HG03571 (cell line): ENCODE results near the gene FARP2.
"Not testable (repeated sequence)": the region's sequence is repeated elsewhere in the genome, so short reads cannot be mapped to it uniquely, and the experiment has no call there.

Source experiments
- ATAC-seq: cut with Tn5 transposase; IDR thresholded peaks from one replicate; pipeline ENCODE4 v1.9.1; 2021; ENCODE audit not compliant: unreplicated experiment

Gene FARP2

DNA sequence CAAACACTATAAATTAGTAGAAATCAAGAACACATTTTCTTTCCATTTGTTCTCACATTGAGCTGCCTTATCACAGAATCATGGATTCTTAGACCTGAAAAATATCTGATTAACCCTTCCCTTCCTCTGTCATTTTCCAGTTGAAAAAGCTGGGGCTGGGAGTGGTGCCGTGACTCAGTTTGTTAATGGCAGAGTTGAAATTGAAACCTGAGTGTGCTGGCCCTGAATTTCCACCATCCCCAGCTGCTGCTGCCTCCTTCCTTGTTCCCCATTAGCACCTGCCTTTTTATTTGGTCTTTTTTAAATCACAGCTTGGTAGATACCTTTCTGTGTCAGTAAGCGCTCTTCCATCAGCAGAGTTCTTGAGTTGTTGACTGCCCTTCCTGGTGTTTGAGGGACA is 10.6 kb downstream of the FARP2 start:
- ATAC-seq: no peak

DNA sequence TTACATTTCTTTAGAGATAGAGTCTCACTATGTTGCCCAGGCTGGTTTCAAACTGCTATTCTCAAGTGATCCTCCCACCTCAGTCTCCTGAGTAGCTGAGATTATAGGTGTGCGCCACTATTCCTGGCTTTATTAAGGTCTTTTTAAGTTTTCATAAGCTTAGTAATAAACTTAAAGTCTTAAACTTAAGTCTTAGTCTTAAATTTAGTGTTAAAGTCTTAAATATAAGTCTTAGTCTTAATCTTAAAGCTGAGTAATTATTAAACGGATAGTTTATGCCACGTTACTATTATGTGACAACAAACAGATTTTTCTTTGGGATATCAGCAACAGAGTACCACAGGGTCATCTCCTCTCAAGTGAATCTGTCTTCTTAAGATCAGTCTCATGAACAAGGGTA is 12.6 kb downstream of the FARP2 start:
- no peak for ATAC-seq

DNA sequence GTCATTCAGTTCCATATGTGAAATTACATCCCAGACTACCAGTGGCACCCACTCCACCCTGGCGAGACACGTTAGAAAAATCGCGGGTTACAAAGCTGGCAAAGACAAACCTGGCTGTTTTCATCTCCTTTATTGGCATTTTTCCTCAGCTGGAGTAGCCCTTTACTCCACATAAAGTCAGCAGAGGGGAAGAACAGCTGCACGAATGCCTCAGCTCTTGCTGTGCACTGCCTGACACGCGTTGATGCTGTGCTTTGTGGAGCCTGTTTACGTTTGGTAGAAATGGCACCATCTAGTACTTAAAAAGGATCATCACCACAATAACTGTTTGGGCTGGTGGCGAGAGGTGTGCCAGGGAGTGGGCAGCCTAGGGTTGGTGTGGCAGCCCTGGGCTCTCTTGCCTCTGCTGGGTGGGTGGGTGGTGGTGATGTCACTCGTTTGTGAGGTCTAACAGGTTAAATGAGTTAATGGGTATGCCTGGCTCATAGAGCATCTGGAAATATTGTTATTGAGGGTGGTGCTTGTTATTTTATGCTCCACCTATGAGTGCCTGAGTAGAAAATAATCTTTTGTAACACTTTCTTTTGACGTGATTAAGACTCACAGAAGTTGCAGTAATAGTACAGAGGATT is 16.4 kb downstream of the FARP2 start:
- no peak for ATAC-seq

DNA sequence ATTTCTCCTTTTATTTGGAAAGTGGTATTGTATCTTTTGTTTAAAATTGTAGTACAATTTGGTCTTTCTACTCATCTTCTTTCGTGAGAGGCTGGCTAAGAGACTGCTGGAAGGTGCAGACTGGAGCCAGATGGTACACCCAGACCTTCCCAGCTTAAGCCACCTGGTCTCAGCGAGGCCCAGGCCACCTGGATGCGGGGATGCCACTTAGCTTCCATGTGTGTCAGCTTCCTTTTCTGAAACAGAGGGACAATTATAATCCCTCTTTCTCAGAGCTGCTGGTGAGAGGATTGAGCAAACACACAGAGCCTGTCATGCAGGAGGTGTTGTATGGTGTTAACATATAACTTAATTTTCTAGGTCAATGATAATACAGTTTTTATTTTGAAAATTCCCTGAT is 17.4 kb downstream of the FARP2 start:
- ATAC-seq: no peak

DNA sequence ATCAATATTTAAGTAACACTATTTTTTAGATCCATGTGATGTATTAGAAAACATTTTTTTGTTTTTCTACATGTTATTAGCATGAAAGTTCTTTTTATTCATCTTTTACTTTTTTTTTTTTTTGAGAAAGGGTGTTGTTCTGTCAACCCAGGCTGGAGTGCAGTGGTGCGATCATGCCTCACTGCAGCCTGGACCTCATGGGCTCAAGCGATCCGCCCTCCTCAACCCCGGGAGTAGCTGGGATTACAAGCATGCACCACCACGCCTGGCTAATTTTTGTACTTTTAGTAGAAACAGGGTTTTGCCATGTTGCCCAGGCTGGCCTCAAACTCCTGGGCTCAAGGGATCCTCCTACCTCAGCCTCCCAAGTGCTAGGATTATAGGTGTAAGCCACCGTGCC is 17.8 kb downstream of the FARP2 start:
- ATAC-seq: not testable (repeated sequence)

DNA sequence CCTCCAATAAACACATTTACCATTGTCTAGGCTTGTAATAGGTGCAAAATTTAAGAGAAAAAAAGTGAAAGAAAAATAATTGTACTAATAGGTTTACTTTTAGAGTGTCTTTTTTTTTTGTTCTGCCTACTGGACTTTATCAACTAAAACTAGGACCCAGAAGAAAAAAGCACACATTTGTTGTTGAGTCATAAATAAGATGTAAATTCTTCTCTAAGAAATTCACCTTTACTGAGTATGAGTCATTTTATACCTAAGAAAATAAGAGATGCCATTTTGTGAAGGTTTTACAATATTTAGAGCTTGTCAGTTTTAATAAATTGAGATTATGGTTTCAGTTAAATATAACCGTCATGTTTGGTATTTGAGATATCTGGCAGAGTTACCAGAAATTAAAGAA is 19.2 kb downstream of the FARP2 start:
- no peak for ATAC-seq

DNA sequence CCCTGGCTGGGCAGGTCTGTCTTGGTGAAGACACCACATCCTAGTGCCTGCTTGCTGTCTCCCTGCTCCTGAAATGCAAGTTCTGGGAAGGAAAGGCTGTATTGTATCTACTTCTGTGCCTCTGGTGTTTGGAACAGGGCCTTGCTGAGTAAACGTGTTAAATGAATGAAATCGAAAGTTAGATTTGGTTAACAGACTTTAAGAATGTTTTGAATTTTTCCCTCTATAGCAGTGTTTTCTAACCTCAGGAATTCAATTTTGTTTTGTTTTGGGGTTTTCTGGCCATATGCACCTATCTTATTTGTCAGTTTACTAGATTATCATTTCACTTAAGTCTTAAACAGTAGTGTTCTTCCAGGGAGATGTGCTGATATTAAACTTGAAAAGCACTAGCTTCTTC is 20.7 kb downstream of the FARP2 start:
- no peak for ATAC-seq

DNA sequence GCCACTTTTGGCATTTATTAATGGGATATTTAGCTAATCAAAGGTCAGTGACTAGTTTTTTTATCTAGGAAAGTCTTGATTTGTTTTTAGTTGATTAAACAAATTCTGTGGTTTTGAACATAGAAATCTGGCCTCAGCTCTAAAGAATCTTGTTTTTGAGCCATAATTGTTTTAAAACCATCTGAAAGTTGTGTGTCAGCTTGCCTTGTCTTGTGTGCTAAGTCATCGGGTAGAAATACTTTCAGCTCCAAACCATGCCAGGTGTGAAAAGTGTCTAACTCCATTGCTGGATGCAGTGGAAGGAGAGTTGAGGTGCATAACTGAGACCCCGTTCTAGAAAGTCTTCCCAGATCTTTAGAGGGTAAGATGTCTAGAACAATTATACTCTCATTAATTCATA is 22.7 kb downstream of the FARP2 start:
- ATAC-seq: no peak

DNA sequence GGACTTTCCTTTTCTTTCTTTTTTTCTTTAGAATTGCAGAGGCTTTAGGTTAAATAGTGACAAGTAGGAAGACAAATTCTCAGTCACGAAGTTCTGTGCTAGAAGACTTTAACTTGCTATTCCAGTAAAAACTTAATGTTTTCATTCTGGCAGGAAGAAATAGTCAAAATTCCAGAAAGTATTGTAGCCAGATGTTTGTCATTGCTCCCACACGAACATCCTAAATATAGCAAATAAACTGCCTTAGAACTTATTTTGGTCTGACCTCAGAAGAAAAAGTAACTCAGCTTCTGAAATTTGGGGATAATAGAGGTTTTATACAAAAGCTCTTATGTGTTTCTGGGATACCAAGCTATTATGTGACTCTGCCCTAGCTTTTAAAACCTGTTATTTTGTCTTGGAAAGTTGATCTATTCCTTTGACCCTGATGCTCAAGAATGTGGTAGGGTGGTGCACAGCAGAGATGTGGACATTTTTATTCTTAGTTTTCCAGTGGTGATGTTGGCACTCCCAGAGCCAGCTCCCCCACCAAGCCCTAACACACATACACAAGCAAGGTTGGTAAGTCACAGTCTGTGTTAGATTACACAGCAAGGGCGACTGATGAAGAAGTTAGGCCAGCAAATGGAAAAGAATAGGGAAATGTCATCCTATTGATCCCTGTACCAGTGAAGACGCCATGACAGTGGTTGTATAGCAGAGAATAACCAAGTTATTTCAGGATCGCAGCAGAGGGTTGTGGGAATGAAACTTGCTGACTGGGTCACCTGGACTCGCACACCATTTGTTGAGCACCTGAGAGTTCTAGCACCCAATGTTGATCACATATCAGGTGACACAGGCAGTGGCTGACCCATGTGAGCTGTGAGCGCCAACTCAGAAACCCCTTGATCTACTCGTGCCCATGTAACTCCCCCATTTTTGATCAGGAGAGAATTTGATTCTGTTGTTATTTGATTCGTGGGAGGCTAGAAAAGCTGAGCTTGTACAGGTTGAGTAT is 23.7 kb downstream of the FARP2 start:
- no peak for ATAC-seq

DNA sequence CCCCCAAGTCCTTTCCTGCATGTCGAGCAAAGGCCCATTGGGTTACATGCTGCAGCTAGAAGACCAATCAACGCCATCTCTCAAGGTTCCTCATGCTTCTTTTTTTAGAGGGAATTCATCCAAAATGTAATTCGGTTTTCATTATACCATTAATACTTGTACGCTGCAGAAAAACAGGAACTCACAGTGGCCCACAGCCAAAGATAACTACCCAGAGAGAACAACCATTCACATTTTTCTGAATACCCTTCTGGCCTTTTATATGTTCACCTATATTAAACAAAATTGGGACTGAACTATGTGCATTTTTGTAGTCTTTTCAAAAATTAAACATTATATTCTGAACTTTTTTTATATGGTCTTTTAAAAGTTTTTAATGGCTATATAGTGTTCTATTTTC is 25.8 kb downstream of the FARP2 start:
- no peak for ATAC-seq

DNA sequence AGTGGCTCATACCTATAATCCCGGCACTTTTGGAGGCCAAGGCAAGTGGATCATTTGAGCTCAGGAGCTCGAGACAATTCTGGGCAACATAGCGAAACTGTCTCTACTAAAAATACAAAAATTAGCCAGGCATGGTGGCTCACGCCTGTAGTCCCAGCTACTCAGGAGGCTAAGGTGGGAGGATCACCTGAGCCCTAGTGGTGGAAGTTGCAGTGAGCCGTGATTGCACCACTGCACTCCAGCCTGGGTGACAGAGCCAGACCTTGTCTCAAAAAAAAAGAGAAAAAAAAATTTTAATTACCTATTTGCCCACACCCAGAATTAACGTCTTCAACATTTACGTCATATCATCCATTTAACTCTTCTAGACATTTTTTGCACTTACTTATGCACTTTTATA is 29.4 kb downstream of the FARP2 start:
- ATAC-seq: not testable (repeated sequence)

DNA sequence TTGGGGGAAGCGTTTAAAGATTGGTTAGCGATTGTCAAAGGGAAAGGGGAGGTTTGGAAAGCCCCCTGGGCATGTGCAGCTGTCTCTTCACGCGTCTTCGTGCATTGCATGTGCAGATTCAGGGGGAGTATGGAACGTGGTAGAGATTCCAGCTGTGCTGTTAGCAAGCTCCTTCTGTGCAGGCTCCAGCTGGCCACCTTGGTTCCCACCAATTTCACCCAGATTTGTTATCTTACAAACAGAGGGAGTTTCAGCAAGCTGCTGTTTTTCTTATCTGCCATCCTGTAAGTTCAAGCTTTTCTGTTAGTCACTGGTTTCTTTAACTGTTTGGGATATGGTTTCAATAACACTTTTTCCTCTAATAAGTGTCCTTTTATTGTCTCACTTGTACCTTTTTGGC is 30.4 kb downstream of the FARP2 start:
- no peak for ATAC-seq

DNA sequence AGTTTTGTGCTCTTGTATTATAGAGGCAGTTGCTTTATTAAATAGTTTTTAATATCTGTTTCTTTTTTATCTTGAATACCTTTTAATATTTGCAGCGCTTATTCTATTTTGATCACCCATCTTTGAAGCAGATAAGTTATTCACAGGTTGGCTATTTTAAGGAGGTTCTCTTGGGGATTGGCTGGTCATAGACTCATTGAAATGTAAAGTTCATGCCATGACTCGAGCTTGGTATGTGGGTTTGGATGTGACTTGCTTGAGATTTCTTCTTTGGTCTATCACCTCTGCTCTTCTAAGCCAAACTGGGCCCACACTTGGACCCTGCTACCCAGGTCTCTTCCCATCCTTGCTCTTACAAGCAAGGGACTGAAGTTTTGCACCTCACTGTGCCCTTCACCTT is 33.6 kb downstream of the FARP2 start:
- no peak for ATAC-seq

DNA sequence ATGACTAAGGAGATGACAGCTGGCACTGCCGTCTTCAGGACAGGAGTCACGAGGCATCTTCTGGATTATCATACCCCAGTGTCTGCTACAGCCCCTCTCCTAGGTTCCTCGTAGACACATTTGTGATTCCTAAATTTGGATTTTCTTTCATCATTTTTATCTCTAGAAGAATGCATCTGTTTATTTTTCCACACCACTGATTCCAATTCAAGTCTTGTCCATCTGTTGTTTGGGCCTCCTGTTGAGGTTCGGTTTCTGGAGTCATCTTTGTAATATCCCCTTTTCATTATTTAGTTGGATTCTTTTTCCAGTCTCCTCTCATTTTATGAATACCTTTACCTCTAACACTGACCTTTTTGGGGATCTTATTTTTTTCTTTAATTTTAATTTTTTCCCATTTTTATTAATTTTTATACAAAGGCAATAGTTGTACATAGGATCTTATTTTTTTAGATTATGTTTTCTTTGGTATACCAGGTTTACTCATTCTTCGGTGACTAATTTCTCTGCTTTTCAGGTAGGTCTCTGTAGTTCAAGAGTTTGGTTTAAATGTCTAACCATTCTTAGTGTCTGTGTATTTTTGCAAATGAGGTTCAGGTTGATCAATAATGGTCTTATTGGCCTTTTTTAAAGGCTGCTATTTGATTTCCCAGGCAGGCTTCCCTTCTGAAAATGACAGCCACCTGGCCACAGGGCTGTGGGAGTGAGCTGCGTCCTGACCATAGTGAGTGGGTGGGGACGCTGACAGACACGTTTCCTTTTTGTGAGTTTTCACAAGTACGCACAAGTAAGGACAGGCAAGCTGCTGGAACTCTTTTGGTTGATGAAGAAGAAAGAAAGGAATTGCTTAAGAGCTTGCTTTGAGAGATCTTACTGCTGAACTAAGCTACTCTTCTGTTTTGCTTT is 34.5 kb downstream of the FARP2 start:
- ATAC-seq: no peak

DNA sequence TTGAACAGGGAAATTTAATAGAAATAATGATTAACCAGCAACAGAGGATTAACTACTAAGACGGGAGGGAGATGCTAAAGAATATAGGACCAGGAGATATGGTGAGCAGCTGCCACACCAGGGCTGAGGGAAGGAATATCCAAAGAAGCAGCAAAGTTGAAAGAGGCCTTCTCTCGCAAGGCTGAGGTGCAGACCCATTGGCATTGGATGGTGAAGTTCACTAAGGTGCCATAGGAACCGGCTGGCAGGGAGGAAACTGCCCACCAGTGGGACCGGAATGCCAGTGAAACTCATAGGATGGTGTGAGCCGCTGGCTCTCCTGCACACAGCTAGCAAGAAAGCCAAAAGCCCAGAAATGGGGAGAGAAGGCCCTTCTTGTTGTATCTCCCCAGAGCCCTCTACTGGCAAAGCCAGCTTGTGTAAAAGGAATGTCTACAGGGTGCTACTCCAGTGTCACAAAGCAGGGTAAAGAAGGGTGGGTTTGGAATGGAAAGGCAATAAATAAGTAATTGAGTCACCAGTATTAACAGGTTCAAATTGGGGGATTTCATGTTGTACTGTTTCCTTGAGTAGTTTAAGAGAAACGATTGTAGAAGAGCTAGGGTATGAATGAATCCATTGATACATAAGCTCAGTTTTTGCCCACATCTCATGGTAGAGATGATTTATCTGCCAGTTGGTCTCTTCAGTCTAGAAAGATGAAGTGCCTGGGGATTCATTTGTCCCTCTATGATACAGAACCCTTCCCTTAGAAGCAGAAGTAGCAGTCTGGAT is 36.0 kb downstream of the FARP2 start:
- no peak for ATAC-seq

DNA sequence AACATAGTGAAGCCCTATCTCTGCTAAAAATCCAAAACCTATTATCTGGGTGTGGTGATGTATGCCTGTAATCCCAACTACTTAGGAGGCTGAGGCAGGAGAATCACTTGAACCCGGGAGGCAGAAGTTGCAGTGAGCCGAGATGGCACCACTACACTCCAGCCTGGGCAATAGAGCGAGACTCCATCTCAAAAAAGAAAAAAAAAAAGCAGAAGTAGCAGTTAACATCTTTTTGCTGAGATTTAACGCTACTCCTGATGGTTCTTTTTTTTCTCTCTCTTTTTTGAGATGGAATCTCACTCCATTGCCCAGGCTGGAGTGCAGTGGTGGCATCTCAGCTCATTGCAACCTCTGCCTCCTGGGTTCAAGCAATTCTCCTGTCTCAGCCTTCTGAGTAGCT is 36.7 kb downstream of the FARP2 start:
- ATAC-seq: not testable (repeated sequence)

DNA sequence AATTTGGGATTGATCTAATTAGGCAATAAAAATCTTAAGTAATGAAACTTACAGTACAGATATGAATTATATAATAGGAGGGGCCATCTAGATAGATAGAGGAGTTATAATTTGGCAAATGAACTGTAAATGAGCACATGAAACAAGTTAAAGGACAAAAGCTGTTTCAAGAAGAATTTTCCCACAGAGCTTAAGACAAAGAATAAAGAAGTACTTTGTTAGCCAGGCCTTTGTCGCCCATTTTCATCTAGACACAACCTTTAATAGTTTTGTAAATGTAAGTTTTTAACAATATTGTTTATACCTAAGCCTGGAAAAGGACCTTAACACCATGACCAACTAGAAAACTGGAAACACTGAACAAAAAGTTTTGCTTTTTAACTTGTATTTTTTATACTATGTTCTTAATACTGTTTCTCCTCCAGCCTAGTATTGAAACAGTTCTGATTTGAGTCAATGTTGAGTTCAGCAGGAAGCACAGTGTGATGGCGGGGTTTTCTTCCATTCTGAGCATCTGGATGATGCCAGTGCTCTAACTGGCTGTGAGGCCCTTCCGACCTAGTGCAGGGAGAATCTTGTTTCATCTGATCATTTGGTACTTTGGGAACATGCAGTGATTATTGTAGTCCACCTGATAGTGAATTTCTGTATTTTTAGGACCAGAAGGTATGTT is 37.6 kb downstream of the FARP2 start:
- ATAC-seq: no peak

DNA sequence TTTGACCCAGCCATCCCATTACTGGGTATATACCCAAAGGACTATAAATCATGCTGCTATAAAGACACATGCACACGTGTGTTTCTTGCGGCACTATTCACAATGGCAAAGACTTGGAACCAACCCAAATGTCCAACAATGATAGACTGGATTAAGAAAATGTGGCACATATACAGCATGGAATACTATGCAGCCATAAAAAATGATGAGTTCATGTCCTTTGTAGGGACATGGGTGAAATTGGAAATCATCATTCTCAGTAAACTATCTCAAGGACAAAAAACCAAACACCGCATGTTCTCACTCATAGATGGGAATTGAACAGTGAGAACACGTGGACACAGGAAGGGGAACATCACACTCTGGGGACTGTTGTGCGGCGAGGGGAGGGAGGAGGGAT is 40.7 kb downstream of the FARP2 start:
- not testable (repeated sequence) for ATAC-seq

DNA sequence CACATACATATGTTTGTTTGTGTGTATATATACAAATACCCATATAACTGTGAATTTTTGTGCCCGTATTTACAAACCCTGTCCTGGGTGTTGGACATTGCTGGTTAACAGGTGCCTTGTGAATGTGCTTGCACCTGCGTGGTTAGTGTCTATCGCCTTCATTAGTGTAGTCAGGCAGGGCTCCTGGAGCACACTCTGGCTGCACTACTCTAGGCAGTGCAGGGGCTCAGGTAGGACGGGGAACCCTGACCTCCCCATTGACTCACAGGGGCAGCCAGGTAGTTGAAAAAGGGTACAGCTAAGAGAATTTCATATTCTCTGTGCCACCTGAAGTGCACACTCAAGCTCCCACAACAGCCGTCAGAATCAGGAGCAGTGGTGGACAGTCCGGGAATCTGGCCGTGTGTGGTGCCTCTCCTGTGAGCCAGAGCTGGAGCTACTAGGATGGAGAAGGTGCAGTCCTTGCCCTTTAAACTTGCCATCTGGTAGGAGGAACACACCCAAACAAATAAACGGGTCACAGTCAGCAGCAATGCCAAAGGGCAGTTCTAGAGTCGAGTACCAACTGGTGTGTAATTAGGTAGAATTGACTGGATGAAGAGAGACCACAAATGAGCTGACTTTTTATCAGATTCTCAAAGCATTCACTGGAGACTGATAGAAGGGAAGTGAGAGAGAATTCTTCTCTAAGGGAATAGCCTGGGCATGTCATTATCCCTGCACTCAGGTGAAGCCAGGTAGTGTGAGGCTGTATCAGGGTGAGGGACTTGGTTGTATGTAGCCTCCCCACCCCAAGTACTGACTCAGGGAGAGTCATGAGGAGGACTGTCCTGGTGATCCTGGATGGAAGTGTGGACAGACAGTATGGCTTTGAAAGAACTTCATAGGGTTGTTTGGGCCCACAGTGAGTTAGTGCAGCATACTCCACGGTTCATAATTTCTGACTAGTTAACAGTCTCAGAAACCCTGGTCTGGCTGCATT is 44.1 kb downstream of the FARP2 start:
- ATAC-seq: no peak
